ENCODE measurements around the gene GALNT9.
"Not testable (repeated sequence)": the region's sequence is repeated elsewhere in the genome, so short reads cannot be mapped to it uniquely, and the experiment has no call there.

Gene GALNT9

GRCh38 chr12:132358241-132359225 is 29.1 kb upstream of the GALNT9 start:
- DNase-seq (ENCODE audit: low read depth) = not testable (repeated sequence)

GRCh38 chr12:132357623-132358186 is 28.3 kb upstream of the GALNT9 start:
- no peak for DNase-seq (ENCODE audit: low read depth)

- DNase-seq (ENCODE audit: low read depth) = no peak
Measured at GRCh38 chr12:132356691-132357622, 27.6 kb upstream of the GALNT9 start.

GRCh38 chr12:132355742-132356681 is 26.6 kb upstream of the GALNT9 start:
- no peak for DNase-seq (ENCODE audit: low read depth)

- DNase-seq (ENCODE audit: low read depth) = no peak
Measured at GRCh38 chr12:132354982-132355680, 25.7 kb upstream of the GALNT9 start.

GRCh38 chr12:132354211-132354981 is 25.0 kb upstream of the GALNT9 start:
- DNase-seq (ENCODE audit: low read depth) = no peak

- DNase-seq (ENCODE audit: low read depth) = no peak
Measured at GRCh38 chr12:132353811-132354210, 24.4 kb upstream of the GALNT9 start.

- no peak for DNase-seq (ENCODE audit: low read depth)
Measured at GRCh38 chr12:132352896-132353800, 23.8 kb upstream of the GALNT9 start.

- no peak for DNase-seq (ENCODE audit: low read depth)
Measured at GRCh38 chr12:132351751-132352495, 22.5 kb upstream of the GALNT9 start.

GRCh38 chr12:132349501-132350131 is 20.2 kb upstream of the GALNT9 start:
- DNase-seq (ENCODE audit: low read depth) = no peak

GRCh38 chr12:132348176-132348575 is 18.8 kb upstream of the GALNT9 start:
- DNase-seq (ENCODE audit: low read depth) = no peak

- no peak for DNase-seq (ENCODE audit: low read depth)
Measured at GRCh38 chr12:132347176-132347855, 17.9 kb upstream of the GALNT9 start.

GRCh38 chr12:132346471-132347175 is 17.2 kb upstream of the GALNT9 start:
- no peak for DNase-seq (ENCODE audit: low read depth)

- no peak for DNase-seq (ENCODE audit: low read depth)
Measured at GRCh38 chr12:132345561-132346200, 16.3 kb upstream of the GALNT9 start.

GRCh38 chr12:132345126-132345525 is 15.7 kb upstream of the GALNT9 start:
- DNase-seq (ENCODE audit: low read depth) = no peak

- no peak for DNase-seq (ENCODE audit: low read depth)
Measured at GRCh38 chr12:132344601-132345000, 15.2 kb upstream of the GALNT9 start.
